H1 (cell line): ENCODE measurements around the gene ARID1B. TPM values are rescaled to one million over a fixed set of nuclear protein-coding genes. Genes with fewer than 3 reads are reported as not detected.

Experiments used
- KDM4A ChIP-seq: IDR thresholded peaks from one replicate; pipeline ENCODE4 v1.7.1; 2012; ENCODE audit warnings: low read depth, mild to moderate bottlenecking, moderate library complexity, low read length, inconsistent platforms; ENCODE audit not compliant: severe bottlenecking
- POLR2AphosphoS5 ChIP-seq: IDR thresholded peaks from 2 replicates; pipeline ENCODE4 v1.6.1; 2011; ENCODE audit warnings: low read depth, low read length
- RAD21 ChIP-seq, 2 experiments: IDR thresholded peaks in 1 of 2; conservative IDR thresholded peaks in 1 of 2; 2 replicates each; pipeline ENCODE4 v1.6.1; 2011; ENCODE audit warnings: low read depth in 2 of 2, low read length in 2 of 2, improper control_type of control experiment in 1 of 2, inconsistent platforms in 1 of 2, mild to moderate bottlenecking in 1 of 2, moderate library complexity in 1 of 2
- SIRT6 ChIP-seq: IDR thresholded peaks from one replicate; pipeline ENCODE4 v1.7.1; 2012; ENCODE audit warnings: low read length, inconsistent platforms
- SP4 ChIP-seq: IDR thresholded peaks from 2 replicates; pipeline ENCODE4 v1.6.1; 2012; ENCODE audit warnings: low read length, inconsistent platforms
- SUZ12 ChIP-seq: fragments of 200-600 bp; sonication (generic); IDR thresholded peaks from 2 replicates; pipeline ENCODE4 v1.6.1; 2012; ENCODE audit warnings: mild to moderate bottlenecking, inconsistent platforms, low read length, moderate library complexity, mixed read lengths
- TAF7 ChIP-seq: optimal IDR thresholded peaks from 2 replicates; pipeline ENCODE3; 2011; ENCODE audit warnings: low read depth, mild to moderate bottlenecking, inconsistent platforms, low read length, moderate library complexity, borderline replicate concordance
- polyA plus RNA-seq, 7 experiments: library from polyadenylated mRNA; depleted of rRNA in 3 of 7; stranded (reverse) in 5 of 7; unstranded in 2 of 7; fragments of >200 nt in 5 of 7; fragments of 200-250 nt in 2 of 7; gene quantifications; 1 replicate in 5 of 7; 2 replicates in 1 of 7; 4 replicates in 1 of 7; pipeline versions ENCODE4 v1.2.1 to v1.2.3, GENCODE V29; 2011 to 2013; ENCODE audit warnings: missing spikeins in 2 of 7, mixed read lengths in 2 of 7
- total RNA-seq: library from RNA; stranded (reverse); fragmentation: NEBNext Ultra II Directional; extraction: Animal tissue kit (Norgen Biotek cat#: 25700); gene quantifications from 2 replicates; pipeline ENCODE4 v1.2.1, GENCODE V29; 2021

Gene ARID1B
- total and polyA plus RNA-seq, 2 of the 8 experiments (the other 6 are each of a cell fraction or from before 2014, with no cell fraction given), result 24.3 to 70.3 TPM

DNA sequence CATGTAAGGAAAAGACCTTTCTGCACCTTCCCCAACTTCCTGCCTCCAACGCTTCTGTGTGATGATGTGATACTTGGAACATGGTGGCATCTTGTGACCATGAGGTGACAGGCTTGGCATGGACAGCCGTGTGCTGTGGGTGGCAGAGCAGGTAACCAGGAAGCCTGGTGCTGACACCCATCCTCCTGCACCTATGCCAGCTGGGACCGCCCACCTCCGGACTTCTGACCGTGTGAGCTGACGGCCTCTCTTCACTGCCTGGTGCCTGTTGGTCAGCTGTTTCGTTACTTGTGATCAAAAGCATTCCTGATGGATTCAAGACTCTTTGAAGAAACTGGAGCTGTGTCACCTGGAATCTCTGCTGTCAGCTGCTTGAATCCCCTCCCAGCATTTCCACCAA is 475.8 kb downstream of the ARID1B start (continued):
- TF ChIP-seq SIRT6 (no peak), SP4 (no peak), KDM4A (no peak), SUZ12 (no peak), RAD21 (IDR thresholded peaks at IDR 0.05 in 1 of 2, conservative IDR thresholded peaks at IDR 0.05 in 1 of 2; ENCODE audit: low read depth in 2 of 2, low read length in 2 of 2) (no peak), TAF7 (no peak), POLR2AphosphoS5 (no peak)
